ENCODE data around the gene ANXA10.
"Not testable (repeated sequence)": the region's sequence is repeated elsewhere in the genome, so short reads cannot be mapped to it uniquely, and the experiment has no call there.

The ANXA10 gene

GRCh38 chr4:168092176-168092712 is at the start of gene ANXA10:
Gene ANXA10 (plus strand): TSS chr4:168092537. CDS start chr4:168092701, 164 bp downstream.
- DNase-seq (ENCODE audit: low spot score): no peak

GRCh38 chr4:168045354-168045753 is 47.0 kb upstream of the ANXA10 start:
- no peak for DNase-seq (ENCODE audit: low spot score)

- DNase-seq (ENCODE audit: low spot score): no peak
Observed at GRCh38 chr4:168050002-168050401, 42.3 kb upstream of the ANXA10 start.

- DNase-seq (ENCODE audit: low spot score): no peak
Observed at GRCh38 chr4:168051526-168051925, 40.8 kb upstream of the ANXA10 start.

- DNase-seq (ENCODE audit: low spot score): no peak
Observed at GRCh38 chr4:168057412-168057811, 34.9 kb upstream of the ANXA10 start.

- no peak for DNase-seq (ENCODE audit: low spot score)
Observed at GRCh38 chr4:168059251-168059650, 33.1 kb upstream of the ANXA10 start.

- no peak for DNase-seq (ENCODE audit: low spot score)
Observed at GRCh38 chr4:168063031-168063430, 29.3 kb upstream of the ANXA10 start.

GRCh38 chr4:168070903-168071302 is 21.4 kb upstream of the ANXA10 start:
- no peak for DNase-seq (ENCODE audit: low spot score)

GRCh38 chr4:168071304-168071703 is 21.0 kb upstream of the ANXA10 start:
- DNase-seq (ENCODE audit: low spot score): no peak

GRCh38 chr4:168074861-168075260 is 17.5 kb upstream of the ANXA10 start:
- DNase-seq (ENCODE audit: low spot score): no peak

- peak; percentile 43 for DNase-seq (ENCODE audit: low spot score)
Observed at GRCh38 chr4:168076989-168077725, 15.2 kb upstream of the ANXA10 start.

GRCh38 chr4:168077726-168078239 is 14.6 kb upstream of the ANXA10 start:
- no peak for DNase-seq (ENCODE audit: low spot score)

- no peak for DNase-seq (ENCODE audit: low spot score)
Observed at GRCh38 chr4:168082379-168082778, 10.0 kb upstream of the ANXA10 start.

- no peak for DNase-seq (ENCODE audit: low spot score)
Observed at GRCh38 chr4:168095776-168096406, 3.6 kb downstream of the ANXA10 start.

- DNase-seq (ENCODE audit: low spot score): no peak
Observed at GRCh38 chr4:168096407-168096784, 4.1 kb downstream of the ANXA10 start.

- DNase-seq (ENCODE audit: low spot score): no peak
Observed at GRCh38 chr4:168097161-168097560, 4.8 kb downstream of the ANXA10 start.

GRCh38 chr4:168098248-168098717 is 5.9 kb downstream of the ANXA10 start:
- DNase-seq (ENCODE audit: low spot score): peak; percentile 51

- no peak for DNase-seq (ENCODE audit: low spot score)
Observed at GRCh38 chr4:168099195-168099594, 6.9 kb downstream of the ANXA10 start.

- no peak for DNase-seq (ENCODE audit: low spot score)
Observed at GRCh38 chr4:168101026-168101425, 8.7 kb downstream of the ANXA10 start.

- no peak for DNase-seq (ENCODE audit: low spot score)
Observed at GRCh38 chr4:168102403-168102802, 10.1 kb downstream of the ANXA10 start.

GRCh38 chr4:168109527-168109926 is 17.2 kb downstream of the ANXA10 start:
- no peak for DNase-seq (ENCODE audit: low spot score)

- DNase-seq (ENCODE audit: low spot score): not testable (repeated sequence)
Observed at GRCh38 chr4:168113059-168113458, 20.7 kb downstream of the ANXA10 start.

- no peak for DNase-seq (ENCODE audit: low spot score)
Observed at GRCh38 chr4:168118116-168118655, 25.8 kb downstream of the ANXA10 start.
